ENCODE data around the gene FRMD5.

FRMD5 gene

GRCh38 chr15:44101944-44102343, 93.1 kb downstream of the FRMD5 start:
- no peaks in the 10 kb centered on the region for H3K27me3 ChIP-seq (ENCODE audit: insufficient read depth, low read depth, severe bottlenecking)
- no peak for DNase-seq
- no peak overlapping the region for H3K4me3 ChIP-seq (ENCODE audit: low read depth, low read length)
- no peak for TF ChIP-seq CTCF (IDR thresholded peaks at IDR 0.05; ENCODE audit: low read depth, low read length)
- no peaks in the 10 kb centered on the region for H3K9me3 ChIP-seq (ENCODE audit: severe bottlenecking)
- no peak overlapping the region for H3K27ac ChIP-seq
- H3K36me3 ChIP-seq: no peaks in the 10 kb centered on the region

GRCh38 chr15:44101286-44101685, 93.8 kb downstream of the FRMD5 start:
- no peak for DNase-seq
- no peak overlapping the region for H3K4me3 ChIP-seq (ENCODE audit: low read depth, low read length)
- no peaks in the 10 kb centered on the region for H3K27me3 ChIP-seq (ENCODE audit: insufficient read depth, low read depth, severe bottlenecking)
- H3K27ac ChIP-seq: no peak overlapping the region
- no peaks in the 10 kb centered on the region for H3K9me3 ChIP-seq (ENCODE audit: severe bottlenecking)
- no peaks in the 10 kb centered on the region for H3K36me3 ChIP-seq
- TF ChIP-seq CTCF (IDR thresholded peaks at IDR 0.05; ENCODE audit: low read depth, low read length): no peak

- TF ChIP-seq CTCF (IDR thresholded peaks at IDR 0.05; ENCODE audit: low read depth, low read length): no peak
- Histone ChIP-seq H3K4me3 (ENCODE audit: low read depth, low read length) (no peak overlapping the region), H3K27me3 (ENCODE audit: insufficient read depth, low read depth, severe bottlenecking) (no peaks in the 10 kb centered on the region), H3K27ac (no peak overlapping the region), H3K36me3 (no peaks in the 10 kb centered on the region), H3K9me3 (ENCODE audit: severe bottlenecking) (no peaks in the 10 kb centered on the region)
- no peak for DNase-seq
Measured at GRCh38 chr15:44099671-44100070, 95.4 kb downstream of the FRMD5 start.

- no peak overlapping the region for H3K27ac ChIP-seq
- DNase-seq: no peak
- TF ChIP-seq CTCF (IDR thresholded peaks at IDR 0.05; ENCODE audit: low read depth, low read length): no peak
- no peaks in the 10 kb centered on the region for H3K27me3 ChIP-seq (ENCODE audit: insufficient read depth, low read depth, severe bottlenecking)
- H3K9me3 ChIP-seq (ENCODE audit: severe bottlenecking): no peaks in the 10 kb centered on the region
- H3K4me3 ChIP-seq (ENCODE audit: low read depth, low read length): no peak overlapping the region
- H3K36me3 ChIP-seq: no peaks in the 10 kb centered on the region
Measured at GRCh38 chr15:44097552-44097951, 97.5 kb downstream of the FRMD5 start.

- no peaks in the 10 kb centered on the region for H3K9me3 ChIP-seq (ENCODE audit: severe bottlenecking)
- no peak for TF ChIP-seq CTCF (IDR thresholded peaks at IDR 0.05; ENCODE audit: low read depth, low read length)
Measured at GRCh38 chr15:44096596-44096995, 98.5 kb downstream of the FRMD5 start.

GRCh38 chr15:44094781-44095180, 100.3 kb downstream of the FRMD5 start:
- H3K27ac ChIP-seq: no peak overlapping the region
- TF ChIP-seq CTCF (IDR thresholded peaks at IDR 0.05; ENCODE audit: low read depth, low read length): no peak
- no peaks in the 10 kb centered on the region for H3K27me3 ChIP-seq (ENCODE audit: insufficient read depth, low read depth, severe bottlenecking)
- DNase-seq: no peak
- no peak overlapping the region for H3K4me3 ChIP-seq (ENCODE audit: low read depth, low read length)
- no peaks in the 10 kb centered on the region for H3K36me3 ChIP-seq
- H3K9me3 ChIP-seq (ENCODE audit: severe bottlenecking): no peaks in the 10 kb centered on the region

More at GRCh38 chr15:44096596-44096995, 98.5 kb downstream of the FRMD5 start:
- no peak for DNase-seq
- no peak overlapping the region for H3K4me3 ChIP-seq (ENCODE audit: low read depth, low read length)
- no peaks in the 10 kb centered on the region for H3K27me3 ChIP-seq (ENCODE audit: insufficient read depth, low read depth, severe bottlenecking)
- no peak overlapping the region for H3K27ac ChIP-seq
- H3K36me3 ChIP-seq: no peaks in the 10 kb centered on the region
